Measurements from ENCODE around the gene HEPACAM.

Gene HEPACAM

DNA sequence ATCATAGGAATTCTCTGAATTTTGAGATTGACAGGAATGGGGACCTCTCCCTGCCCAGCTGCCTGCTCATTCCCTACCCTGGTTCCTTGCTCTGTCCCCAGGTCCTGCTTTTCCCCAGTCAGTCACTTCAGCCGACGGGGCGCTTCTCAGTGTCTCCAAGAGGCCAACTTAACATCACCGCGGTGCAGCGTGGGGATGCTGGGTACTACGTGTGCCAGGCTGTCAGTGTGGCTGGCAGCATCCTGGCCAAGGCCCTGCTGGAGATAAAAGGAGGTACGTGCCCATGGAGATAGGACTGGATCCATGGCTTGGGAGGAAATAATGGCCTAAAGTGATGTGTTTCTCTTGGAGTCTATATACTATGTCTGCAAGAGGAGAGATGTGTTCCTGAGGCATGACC lies 63.6 kb downstream of the HEPACAM start:
- Histone ChIP-seq H3K9ac (ENCODE audit: low read depth, low read length) (no peak overlapping the region), H3K36me3 (ENCODE audit: insufficient read depth, low read length) (no peaks in the 10 kb centered on the region), H3K4me2 (ENCODE audit: low read length) (no peak overlapping the region), H3K27me3 (ENCODE audit: control insufficient read depth, insufficient read depth, low read length) (peaks cover 69% of the 10 kb centered on the region), H3K4me3 (ENCODE audit: low read length) (no peak overlapping the region), H3K4me1 (ENCODE audit: control insufficient read depth, insufficient read depth, low read length) (peaks cover 21% of the 10 kb centered on the region), H3K9me3 (replicated peaks; ENCODE audit: low read length) (no peaks in the 10 kb centered on the region)

DNA sequence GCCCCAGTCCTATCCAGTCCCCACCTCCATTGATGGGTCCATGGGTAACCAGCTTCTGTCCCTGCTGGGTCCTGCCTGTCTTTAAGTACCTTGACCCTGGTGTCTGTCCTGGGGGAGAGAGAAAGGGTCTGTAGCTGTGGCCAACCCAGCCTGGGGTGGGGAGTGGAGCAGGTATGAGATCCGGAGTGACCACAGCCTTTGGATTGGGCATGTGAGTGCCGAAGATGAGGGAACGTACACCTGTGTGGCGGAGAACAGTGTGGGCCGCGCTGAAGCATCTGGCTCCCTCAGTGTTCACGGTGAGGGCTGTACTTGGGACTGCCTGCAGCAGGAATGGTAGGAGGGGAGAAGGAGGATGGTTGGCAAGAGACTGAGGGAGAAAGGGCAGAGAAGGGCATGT lies 65.4 kb downstream of the HEPACAM start:
- Histone ChIP-seq H3K4me2 (ENCODE audit: low read length) (no peak overlapping the region), H3K4me3 (ENCODE audit: low read length) (no peak overlapping the region), H3K9ac (ENCODE audit: low read depth, low read length) (no peak overlapping the region), H3K36me3 (ENCODE audit: insufficient read depth, low read length) (no peaks in the 10 kb centered on the region), H3K4me1 (ENCODE audit: control insufficient read depth, insufficient read depth, low read length) (peaks cover 19% of the 10 kb centered on the region), H3K27me3 (ENCODE audit: control insufficient read depth, insufficient read depth, low read length) (peaks cover 87% of the 10 kb centered on the region), H3K9me3 (replicated peaks; ENCODE audit: low read length) (no peaks in the 10 kb centered on the region)

- Histone ChIP-seq H3K9me3 (replicated peaks; ENCODE audit: low read length) (no peaks in the 10 kb centered on the region), H3K4me1 (ENCODE audit: control insufficient read depth, insufficient read depth, low read length) (peaks cover 24% of the 10 kb centered on the region), H3K36me3 (ENCODE audit: insufficient read depth, low read length) (no peaks in the 10 kb centered on the region), H3K9ac (ENCODE audit: low read depth, low read length) (no peak overlapping the region), H3K4me3 (ENCODE audit: low read length) (no peak overlapping the region), H3K27me3 (ENCODE audit: control insufficient read depth, insufficient read depth, low read length) (peaks cover 92% of the 10 kb centered on the region), H3K4me2 (ENCODE audit: low read length) (no peak overlapping the region)
Measured at GRCh38 chr11:124869856-124870387, 65.9 kb downstream of the HEPACAM start.

DNA sequence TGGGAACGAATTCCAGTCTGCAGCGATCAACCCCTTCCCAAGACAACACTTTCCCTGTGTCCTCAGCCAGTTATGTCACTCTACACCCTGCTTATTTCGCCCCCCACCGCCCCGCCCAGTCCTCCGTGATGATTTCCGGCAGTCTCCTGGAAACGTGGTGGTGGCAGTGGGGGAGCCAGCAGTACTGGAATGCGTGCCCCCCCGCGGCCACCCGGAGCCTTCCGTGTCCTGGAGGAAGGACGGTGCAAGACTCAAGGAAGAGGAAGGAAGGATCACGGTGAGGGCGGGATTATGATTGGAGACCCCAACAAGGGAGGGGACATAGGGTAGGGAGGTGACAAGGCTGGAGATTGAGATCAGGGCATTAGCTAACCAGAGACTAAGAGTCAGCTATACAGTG lies 66.5 kb downstream of the HEPACAM start:
- H3K4me2 ChIP-seq (ENCODE audit: low read length), result peak overlapping the region; percentile 51
- H3K9me3 ChIP-seq (replicated peaks; ENCODE audit: low read length), result no peaks in the 10 kb centered on the region
- no peak overlapping the region for H3K4me3 ChIP-seq (ENCODE audit: low read length)
- H3K27me3 ChIP-seq (ENCODE audit: control insufficient read depth, insufficient read depth, low read length), result peaks cover 97% of the 10 kb centered on the region
- peaks cover 25% of the 10 kb centered on the region for H3K4me1 ChIP-seq (ENCODE audit: control insufficient read depth, insufficient read depth, low read length)
- no peaks in the 10 kb centered on the region for H3K36me3 ChIP-seq (ENCODE audit: insufficient read depth, low read length)
- no peak overlapping the region for H3K9ac ChIP-seq (ENCODE audit: low read depth, low read length)
